RPMI8226 (cell line): ENCODE measurements around the gene APC.
A peak's percentile ranks its signal among the peaks of the same experiment; 100 is the strongest.
"Not testable (repeated sequence)": the region's sequence is repeated elsewhere in the genome, so short reads cannot be mapped to it uniquely, and the experiment has no call there.

Experiments
- DNase-seq: peaks from one replicate; pipeline ENCODE4 v3.0.0-alpha.2; 2015

Gene APC

DNA sequence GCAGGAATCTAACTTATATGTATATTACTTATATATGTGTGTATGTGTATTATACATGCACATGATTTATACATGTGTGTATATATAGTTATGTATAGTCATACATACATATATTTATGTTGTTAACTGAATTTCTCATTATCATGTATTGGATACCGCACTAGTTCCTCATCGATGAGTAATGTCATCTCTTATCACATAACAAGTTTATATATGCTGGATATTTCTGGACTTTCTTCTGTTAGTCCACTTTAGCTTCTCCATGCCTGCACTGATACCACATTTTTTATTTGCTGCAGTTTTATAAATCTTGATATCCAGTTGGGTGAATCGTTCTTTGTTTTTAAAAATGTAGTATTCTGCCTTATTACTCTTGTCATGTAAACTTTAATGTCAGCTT is 50.2 kb downstream of the APC start:
- no peak for DNase-seq

DNA sequence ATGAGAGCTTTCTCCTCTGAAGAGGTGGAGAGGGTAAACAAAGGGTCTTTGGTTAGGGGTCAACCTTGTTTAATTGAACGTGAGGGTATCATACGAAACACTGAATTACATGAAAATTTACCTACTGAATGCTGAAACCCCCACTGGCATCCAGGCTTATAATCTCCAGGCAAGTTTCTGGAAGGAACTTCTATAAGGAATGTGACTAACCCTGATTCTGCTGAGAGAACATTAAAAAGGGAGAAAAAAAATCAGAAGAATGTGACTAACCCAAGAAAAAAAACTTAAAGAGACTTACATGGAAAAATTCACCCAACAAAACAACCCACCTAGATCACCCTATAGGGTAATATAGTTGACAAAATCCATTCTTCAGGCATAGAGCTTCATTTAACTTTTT is 55.5 kb downstream of the APC start:
- no peak for DNase-seq

DNA sequence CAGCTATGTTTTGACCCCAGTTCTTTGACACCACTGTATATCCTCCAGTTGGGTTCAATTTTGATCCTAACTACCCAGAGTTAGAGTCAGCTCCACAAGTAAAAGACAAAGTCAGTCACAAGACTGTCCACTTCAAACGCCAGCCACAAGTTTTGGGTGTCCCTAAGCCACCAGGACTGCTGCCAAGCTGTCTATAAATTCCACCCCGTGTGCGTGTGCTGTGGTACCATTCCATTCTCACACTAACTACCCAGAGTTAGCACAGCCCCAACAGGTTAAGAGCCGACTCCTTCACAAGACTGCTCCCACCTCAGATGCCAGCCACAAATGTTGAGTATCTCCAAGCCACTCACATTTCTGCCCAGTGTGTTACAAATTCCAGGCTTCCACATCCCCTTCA is 56.7 kb downstream of the APC start:
- no peak for DNase-seq

DNA sequence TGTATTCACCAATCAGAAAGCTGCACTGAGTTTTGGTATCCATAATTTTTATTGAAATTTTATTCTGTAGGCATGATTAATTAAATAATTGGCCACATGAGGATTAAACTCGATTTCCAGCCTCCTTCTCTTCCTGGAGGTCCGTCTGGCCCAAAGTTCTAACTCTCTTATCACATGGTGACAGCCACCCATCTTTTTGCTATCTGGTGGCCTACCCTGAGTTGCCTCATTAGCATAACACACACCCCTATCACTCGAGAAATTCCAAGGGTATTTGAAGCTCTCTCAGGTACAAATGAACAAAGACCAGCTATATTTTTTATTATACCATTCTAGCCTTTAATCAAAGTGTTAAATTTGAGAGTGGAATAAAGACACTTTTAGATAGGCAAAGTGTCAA is 57.7 kb downstream of the APC start:
- no peak for DNase-seq

DNA sequence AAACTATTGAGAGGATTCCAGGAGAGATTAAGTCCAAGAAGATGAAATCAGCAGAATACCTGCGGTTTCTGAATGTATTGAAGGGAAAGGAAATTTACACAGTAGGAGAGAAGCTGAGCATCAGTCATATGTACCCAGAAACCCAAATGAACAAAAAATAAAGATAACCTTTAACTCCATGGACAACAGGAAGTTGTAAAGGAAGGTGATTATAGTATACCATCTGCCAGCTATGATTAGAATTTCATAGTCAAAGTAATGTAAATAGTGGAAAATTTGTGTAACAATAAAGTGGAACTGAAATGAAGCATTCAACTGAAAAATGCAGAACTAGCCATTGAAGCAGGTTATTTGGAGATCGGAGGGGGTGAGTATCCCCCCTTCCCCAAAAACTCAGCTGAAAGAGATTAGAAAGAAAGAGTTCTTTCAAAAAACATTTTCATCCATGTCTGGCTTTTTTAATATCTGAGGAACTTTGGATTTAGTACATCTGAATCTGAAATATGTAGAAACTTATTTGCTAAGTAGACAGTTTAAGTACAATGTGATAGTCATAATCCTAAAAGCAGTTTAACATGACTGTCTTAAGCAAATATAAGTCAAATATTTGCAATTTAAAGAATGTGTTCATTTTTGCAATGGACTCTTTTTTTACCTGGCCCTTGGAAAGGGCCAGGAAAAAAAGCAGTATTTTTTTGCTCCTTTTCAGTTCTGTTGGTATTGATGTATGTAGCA is 58.4 kb downstream of the APC start:
- no peak for DNase-seq

DNA sequence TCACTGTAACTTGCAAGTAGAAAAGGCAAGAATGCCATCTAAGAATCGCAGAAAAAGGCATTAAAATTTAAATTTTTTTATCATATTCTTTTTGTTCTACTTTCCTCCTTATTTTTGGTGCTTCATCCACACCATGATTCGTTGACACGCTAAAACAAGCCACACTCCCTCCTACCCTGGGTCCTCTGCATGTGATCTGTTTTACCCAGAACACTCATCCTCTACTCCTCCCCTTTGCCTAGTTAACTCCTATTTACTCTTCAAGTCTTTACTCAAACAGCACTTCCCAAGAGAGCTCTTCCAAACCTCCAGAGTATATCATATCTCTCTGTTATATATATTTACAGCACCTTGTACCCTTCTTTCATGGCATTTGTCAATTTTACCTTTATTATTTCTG is 62.0 kb downstream of the APC start:
- DNase-seq, result no peak

DNA sequence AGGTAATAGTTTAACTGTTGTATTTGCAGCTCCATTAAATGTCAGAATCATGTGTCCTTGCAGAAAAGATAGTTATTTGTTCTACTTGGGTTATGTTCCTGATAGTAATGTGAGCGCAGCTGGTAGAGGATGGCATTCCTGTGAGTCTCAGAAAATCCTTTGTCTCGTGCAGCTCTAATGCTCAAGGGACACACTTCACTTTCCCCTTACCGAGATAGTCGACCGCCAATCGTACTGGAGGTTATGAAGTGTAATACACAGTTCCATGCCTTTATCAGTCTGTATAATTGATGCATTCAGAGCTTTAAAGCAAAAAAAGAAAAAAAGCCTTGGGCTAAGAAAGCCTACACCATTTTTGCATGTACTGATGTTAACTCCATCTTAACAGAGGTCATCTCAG is 63.2 kb downstream of the APC start:
- DNase-seq, result no peak

DNA sequence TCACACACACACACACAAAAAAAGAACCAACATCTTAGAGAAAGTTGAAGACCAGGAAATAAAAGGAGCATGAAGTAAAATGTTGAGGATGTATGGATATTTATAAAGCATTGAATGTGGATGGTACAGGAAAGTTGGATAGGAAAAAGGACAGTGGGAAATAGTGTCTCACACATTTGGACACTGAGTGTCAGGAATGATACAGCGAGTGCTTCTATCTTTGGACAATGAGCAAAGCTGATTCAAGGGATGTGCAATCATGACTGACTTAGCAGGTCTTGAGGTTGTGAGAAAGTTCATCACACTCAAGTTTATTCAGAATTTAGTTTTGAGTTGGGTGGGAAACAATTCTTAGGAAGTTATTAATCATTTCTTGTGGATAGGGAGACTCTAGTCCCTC is 73.3 kb downstream of the APC start:
- DNase-seq, result no peak

DNA sequence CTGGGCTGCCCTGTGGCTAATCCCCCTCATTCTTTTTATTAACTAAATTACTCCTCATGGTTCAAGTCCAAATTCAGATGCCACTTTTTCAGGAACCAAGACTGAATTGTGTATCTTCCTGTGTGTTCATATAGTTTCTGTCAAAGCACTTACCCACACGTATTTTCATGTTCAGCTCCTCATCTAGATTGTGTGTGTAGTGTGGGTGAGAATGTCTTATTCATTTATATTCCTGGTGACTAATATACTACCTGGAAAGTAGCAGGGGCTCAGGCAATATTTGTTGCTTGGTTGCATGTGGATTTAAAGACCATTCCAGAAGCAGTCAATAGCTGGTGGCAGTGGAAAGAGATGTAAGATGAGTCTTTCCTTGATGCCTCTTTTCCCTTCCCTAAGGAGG is 74.9 kb downstream of the APC start:
- DNase-seq, result no peak

DNA sequence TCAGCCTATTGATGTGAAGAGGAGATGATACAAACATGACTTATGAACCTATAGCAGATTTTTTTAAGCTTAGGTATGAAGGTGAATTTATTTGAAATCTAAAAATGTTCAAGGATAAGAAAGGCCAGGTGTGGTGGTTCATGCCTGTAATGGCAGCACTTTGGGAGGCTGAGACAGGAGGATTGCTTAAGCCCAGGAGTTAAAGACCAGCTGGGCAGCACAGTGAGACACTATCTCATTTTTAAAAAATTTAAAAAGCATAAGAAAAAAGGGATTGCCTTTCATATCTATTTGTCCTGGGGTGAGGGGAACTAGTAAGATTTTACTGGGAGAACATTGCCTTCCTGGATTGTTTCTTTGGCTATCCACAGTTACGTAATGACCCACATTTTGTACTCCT is 82.6 kb downstream of the APC start:
- DNase-seq, result no peak

DNA sequence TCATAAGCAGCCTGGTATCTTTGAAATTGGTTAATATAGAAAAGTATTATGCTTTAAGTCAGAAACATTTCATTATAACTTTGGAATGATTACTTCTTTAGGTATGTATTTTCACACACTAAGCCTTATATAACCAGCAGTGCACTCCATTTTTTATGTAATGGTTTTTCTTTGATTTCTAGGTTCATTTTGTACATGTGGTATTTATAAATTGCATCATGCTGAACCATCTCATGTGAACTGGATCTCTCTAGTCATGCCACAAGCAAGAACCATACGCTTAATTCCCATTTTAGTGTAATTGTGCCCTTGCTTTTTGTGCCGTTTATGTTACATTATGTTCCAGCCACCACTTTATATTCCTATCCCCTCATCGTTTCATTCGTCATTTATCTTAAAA is 84.8 kb downstream of the APC start:
- no peak for DNase-seq

DNA sequence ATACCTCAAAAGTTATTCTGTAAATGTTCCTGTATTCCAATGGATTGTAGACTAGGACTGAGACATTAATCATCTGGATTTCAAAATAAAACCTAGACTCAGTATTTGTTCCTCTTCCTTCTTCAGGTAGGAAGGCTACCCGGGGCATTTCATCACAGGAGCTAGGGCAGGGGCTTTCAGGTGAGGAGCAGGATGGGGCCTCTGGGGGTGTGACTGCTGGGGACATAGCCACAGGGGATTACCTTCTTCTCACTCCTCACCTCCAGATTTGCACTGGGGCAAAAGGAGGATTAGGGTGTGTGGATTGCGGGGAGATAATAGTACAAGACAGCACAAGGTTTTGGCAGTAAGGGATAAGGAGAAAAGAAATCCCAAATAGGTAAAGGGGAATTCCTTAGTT is 85.5 kb downstream of the APC start:
- no peak for DNase-seq

DNA sequence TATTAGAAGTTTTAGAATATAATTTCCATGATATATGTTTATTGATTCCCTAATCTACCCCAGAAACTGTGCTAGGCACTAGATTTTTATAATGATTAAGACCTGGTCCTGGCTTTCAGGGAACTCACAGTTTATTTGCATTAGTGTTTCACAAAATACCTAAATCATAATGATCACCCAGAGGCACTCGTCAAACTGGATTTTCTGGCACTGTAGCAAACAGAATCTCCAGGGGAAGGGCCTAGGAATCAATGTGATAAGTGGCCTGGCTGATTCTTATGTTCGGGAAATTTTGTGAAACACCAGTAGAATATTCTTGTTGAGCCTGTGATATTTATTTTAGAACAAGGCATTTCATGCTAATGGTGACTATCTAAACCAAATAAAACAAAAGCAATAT is 86.0 kb downstream of the APC start:
- DNase-seq, result no peak

DNA sequence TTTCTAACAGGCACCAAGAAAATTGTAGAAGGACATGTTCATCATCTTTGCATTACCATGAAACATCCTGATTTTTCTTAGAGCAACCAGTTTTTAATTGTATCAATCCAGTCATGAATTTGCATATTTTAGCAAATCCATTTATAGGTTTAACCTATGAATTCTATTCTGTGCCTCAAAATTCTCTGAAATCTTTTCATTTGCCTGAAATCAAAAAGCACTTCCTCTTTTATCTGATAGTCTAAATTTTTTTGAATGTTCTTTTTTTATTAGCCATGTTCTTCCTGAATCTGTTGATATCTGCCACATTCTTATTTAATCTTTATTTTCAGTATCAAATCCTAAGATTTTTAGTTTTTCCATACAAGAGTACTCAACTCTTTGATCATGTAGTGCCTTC is 86.5 kb downstream of the APC start:
- DNase-seq, result no peak

DNA sequence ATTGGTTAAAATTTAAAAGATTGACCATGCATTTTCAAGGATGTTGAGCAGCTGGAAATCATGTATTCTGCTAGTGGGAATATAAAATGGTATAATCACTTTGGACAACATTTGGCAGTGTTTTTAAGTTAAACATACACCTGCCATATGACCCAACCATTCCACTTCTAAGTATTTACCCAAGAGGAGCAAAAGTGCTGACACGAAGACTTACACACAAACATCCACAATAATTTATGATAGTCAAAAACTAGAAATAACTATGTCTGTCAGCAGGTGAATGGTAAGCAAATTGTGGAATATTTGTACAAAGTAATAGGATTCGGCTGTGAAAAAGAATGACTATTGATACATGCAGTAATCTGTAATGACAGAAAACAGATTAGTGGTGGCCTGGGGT is 92.7 kb downstream of the APC start:
- DNase-seq, result no peak

DNA sequence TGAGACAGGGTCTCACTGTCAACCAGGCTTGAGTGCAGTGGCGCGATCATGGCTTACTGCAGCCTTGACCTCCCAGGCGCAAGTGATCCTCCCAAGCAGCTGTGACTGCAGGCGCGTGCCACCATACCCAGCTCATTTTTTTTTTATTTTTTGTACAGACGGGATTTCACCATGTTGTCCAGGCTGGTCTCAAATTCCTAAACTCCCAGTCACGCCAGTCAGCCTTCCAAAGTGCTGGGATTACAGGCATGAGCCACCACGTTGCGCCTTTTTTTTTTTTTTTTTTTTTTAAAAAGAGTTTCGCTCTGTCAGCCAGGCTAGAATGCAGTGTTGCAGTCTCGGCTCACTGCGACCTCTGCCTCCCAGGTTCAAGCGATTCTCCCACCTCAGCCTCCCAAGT is 96.3 kb downstream of the APC start:
- DNase-seq, result no peak

DNA sequence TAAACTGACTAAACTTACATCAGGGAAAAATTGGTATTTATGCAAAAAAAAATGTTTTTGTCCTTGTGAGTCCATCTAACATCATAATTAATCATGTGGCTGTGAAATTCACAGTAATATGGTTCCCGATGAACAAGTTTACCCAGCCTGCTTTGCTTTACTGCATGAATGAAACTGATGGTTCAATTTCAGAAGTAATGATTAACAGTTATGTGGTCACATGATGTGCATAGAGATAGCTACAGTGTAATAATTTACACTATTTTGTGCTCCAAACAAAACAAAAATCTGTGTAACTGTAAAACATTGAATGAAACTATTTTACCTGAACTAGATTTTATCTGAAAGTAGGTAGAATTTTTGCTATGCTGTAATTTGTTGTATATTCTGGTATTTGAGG is 106.8 kb downstream of the APC start:
- no peak for DNase-seq

DNA sequence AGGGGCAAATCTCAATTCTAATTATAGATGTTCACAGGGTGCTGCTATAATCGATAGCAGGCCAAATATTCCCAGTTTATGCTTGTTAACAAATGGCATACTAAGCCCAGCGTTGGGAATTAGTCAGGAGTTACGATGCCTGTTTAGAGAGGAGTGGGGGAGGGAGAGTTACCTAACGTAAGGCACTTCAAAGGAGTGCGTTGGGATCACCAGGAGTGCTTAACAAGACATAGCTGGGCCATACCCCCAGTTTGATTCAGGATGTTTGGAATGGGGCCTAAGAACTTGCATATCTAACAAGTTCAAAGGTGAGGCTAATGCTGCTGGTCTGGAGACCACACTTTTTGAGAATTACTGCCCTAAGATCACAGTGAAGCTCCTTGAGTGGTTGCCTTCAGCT is 108.9 kb downstream of the APC start:
- DNase-seq, result no peak

DNA sequence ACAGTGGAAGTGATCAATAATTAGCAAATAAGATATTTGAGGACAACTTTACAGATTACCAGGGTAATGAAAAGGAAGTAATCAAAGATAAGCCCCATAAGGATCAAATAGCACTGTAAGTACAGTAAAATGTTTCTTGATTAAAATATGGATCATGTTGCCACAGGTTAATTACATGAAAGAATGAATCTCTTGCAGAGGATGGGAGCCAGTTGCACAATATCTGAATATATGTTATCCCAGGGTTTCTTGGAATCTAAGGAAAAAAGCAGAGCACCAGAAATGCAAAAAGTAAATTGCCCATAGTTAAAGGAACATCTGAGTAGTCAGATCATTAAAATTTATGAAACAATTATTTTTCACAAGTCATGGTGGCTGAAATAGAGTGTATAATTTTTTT is 109.6 kb downstream of the APC start:
- no peak for DNase-seq

DNA sequence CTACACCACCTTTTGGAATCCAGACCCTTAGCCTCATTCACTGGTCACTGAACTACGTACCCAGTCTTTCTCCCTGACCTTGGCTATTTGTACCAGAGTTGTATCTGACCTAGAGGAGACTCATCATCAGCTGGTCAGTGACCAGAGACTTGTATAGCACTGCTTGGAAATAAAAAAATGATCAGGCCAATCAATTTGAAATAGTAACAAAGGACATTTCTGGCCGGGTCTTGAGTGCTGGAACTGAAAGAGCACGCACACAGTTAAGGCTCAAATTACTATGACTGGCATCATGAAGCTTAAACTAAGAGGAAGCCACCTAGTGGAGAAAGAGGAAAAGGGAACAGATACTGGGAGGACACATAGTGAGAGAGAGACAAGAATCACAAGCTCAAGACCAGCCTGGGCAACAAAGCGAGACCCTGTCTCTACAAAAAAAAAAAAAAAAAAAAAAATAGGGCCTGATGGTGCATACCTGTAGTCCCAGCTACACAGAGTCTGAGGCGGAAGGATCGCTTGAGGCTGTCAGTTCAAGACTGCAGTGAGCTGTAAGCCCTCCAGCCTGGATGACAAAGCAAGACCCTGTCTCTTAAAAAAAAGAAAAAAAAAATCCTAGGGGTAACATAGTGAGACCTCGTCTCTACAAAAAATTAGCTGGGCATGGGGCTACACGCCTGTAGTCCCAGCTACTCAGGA is 110.6 kb downstream of the APC start:
- peak; percentile 75 for DNase-seq

DNA sequence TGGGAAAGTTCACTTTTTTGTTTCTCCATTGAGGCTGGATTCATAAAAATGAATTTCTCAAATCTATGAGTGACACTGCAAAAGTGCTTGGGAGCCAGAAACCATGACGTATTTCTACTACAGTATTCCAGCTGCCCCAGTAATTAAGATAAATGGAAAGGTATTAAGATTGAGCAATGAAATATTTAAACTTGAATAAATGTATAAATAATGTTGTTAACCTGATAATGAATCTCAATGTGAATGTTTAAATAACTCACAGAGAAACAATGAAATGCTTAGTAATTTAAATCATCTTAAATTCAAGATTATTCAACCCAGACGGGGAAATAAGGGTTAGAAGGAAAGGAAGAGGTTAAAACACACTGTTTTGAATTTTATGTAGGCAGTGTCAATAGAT is 112.2 kb downstream of the APC start:
- DNase-seq, result no peak

DNA sequence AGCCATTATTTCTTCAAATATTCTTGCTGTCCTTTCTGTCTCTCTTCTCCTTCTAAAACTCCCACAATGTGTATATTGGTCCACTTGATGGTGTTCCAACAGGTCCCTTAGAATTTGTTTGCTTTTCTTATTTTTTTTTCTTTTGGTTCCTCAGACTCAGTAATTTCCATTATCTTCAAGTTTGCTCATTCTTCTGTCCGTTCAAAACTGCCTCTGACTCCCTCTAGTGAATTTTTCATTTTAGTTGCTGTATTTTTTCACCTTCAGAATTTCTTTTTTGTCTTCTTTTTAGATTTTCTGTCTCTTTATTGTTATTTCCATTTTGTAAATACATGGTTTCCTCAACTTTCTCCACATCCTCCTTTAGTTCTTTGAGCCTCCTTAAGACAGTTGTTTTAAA is 117.0 kb downstream of the APC start:
- DNase-seq, result no peak

DNA sequence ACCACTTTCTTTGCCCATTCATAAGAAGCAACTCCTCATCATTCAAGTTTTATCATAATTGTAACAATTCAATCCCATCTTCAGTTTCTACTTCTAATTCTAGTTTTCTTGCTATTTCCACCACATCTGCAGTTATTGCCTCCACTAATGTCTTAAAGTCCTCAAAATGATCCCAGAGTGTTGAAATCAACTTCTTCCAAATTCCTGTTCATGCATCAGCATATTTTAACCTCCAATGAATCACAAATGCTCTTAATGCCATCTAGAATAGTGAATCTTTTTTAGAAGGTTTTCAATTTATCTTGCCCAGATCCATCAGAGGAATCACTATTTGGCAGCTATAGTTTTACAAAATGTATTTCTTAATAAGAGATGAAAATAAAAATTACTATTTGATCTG is 120.2 kb downstream of the APC start:
- no peak for DNase-seq

DNA sequence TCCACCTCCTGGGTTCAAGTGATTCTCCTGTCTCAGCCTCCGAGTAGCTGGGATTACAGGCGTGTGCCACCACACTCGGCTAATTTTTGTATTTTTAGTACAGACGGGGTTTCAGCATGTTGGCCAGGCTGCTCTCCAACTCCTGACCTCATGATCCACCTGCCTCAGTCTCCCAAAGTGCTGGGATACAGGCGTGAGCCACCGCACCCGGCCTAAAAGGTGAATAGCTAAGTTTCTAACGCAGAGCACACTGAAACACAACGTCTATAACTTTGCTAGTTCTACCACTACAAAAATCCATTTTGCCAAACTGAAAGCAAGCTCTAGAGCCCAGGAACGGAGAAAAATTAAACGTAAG is 122.9 kb downstream of the APC start:
- not testable (repeated sequence) for DNase-seq

DNA sequence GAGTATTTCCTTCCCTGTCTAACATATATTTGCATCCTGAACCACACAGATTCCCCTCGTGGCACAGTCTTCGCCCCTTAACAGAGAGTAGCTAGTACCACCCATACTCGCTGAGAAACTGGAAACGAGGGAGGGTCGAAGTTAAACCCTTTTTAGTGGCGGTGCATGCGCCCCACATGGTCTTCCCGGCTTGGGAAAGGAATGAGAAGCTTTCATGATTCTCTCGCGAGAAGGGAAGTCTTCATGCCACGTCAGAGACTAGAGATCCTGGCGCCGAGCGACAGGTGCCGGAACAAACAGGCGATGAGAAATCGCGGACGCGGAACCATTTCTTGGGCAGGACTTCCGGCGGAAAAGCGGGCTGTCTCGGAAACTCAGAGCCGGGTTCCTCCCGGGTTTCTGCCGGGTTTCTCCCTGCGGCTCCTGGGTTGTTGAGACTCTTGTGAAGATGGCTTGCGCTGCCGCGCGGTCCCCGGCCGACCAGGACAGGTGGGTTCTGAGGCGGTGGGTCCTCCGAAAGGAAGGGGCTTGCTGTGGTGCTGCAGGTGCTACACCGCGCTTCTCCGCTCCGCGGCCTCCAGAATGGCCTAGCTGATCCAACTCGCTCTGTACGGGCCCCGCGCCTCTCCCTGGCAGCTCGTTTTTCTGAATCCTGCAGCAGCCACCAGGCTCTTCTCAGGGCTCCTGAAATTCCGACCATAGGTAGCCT is 123.4 kb downstream of the APC start, which contains the start of gene SRP19:
SRP19 (plus strand) TSS at position 359 of the 709 bp plus-strand sequence; CDS start at position 449, 90 bp downstream.
- DNase-seq, result peak; percentile 97
